Activated CD4-positive, alpha-beta T cell treated with anti-CD3 and anti-CD28 coated beads, Interleukin-2, amount 50 U/mL, for 1 hour (primary cell): ENCODE measurements around the gene PHLDA2.
"Not testable (repeated sequence)": the region's sequence is repeated elsewhere in the genome, so short reads cannot be mapped to it uniquely, and the experiment has no call there.

Experiments
- DNase-seq: peaks from one replicate; pipeline ENCODE4 v3.0.0-alpha.2; 2020

The PHLDA2 gene

GRCh38 chr11:2912498-2912897 lies 16.7 kb downstream of the PHLDA2 start:
- DNase-seq, result no peak

GRCh38 chr11:2911785-2912391 lies 17.3 kb downstream of the PHLDA2 start:
- DNase-seq, result no peak

GRCh38 chr11:2911088-2911784 lies 18.0 kb downstream of the PHLDA2 start:
- no peak for DNase-seq

GRCh38 chr11:2910401-2910955 lies 18.7 kb downstream of the PHLDA2 start:
- no peak for DNase-seq

GRCh38 chr11:2909133-2909902 lies 19.9 kb downstream of the PHLDA2 start:
- DNase-seq, result no peak

- DNase-seq, result no peak
Observed at GRCh38 chr11:2908130-2908529, 21.1 kb downstream of the PHLDA2 start.

- not testable (repeated sequence) for DNase-seq
Observed at GRCh38 chr11:2905299-2905698, 23.9 kb downstream of the PHLDA2 start.

- DNase-seq, result no peak
Observed at GRCh38 chr11:2904153-2905052, 24.8 kb downstream of the PHLDA2 start.

GRCh38 chr11:2903672-2904011 lies 25.6 kb downstream of the PHLDA2 start:
- no peak for DNase-seq

GRCh38 chr11:2902784-2903671 lies 26.2 kb downstream of the PHLDA2 start:
- no peak for DNase-seq

GRCh38 chr11:2901854-2902783 lies 27.1 kb downstream of the PHLDA2 start:
- DNase-seq, result peak; percentile 87

- no peak for DNase-seq
Observed at GRCh38 chr11:2901196-2901796, 27.9 kb downstream of the PHLDA2 start.

- DNase-seq, result no peak
Observed at GRCh38 chr11:2899080-2899783, 30.0 kb downstream of the PHLDA2 start.

- DNase-seq, result peak; percentile 45
Observed at GRCh38 chr11:2898366-2899079, 30.7 kb downstream of the PHLDA2 start.

- no peak for DNase-seq
Observed at GRCh38 chr11:2897048-2897447, 32.2 kb downstream of the PHLDA2 start.

- DNase-seq, result no peak
Observed at GRCh38 chr11:2896047-2896446, 33.2 kb downstream of the PHLDA2 start.

- no peak for DNase-seq
Observed at GRCh38 chr11:2893935-2894334, 35.3 kb downstream of the PHLDA2 start.

GRCh38 chr11:2892967-2893528 lies 36.2 kb downstream of the PHLDA2 start:
- DNase-seq, result peak; percentile 41
